Measurements from ENCODE around the gene SLC37A3.
A peak's percentile ranks its signal among the peaks of the same experiment; 100 is the strongest.
"Not testable (repeated sequence)": the region's sequence is repeated elsewhere in the genome, so short reads cannot be mapped to it uniquely, and the experiment has no call there.

Gene SLC37A3

GRCh38 chr7:140342727-140343514, 55.4 kb downstream of the SLC37A3 start:
- DNase-seq: peak; percentile 15

GRCh38 chr7:140338959-140339358, 59.4 kb downstream of the SLC37A3 start:
- DNase-seq: not testable (repeated sequence)

- DNase-seq: no peak
Measured at GRCh38 chr7:140334341-140335057, 63.8 kb downstream of the SLC37A3 start.

GRCh38 chr7:140333686-140334085, 64.6 kb downstream of the SLC37A3 start:
- no peak for DNase-seq

DNA sequence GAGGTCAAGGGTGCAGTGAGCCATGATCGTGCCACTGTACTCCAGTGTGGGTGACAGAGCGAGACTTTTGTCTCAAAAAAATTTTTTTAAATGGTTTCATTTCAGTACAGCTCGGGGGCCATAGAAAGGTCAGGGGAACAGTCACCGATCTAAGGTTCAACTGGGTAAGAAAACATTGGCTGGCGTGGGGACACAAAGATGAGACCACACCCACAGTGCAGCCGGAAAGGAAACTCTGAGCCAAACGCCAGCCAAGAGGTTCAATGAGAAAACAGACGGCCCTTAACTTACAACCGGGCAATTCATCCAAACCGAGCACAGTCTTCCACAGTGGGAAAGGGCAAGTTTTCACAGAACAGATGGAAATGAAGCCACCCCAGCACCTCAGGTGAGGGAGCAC, 65.1 kb downstream of the SLC37A3 start:
- no peak for DNase-seq

GRCh38 chr7:140330595-140330994, 67.7 kb downstream of the SLC37A3 start:
- DNase-seq: no peak

- DNase-seq: no peak
Measured at GRCh38 chr7:140330128-140330527, 68.2 kb downstream of the SLC37A3 start.

GRCh38 chr7:140327261-140327661, 71.1 kb downstream of the SLC37A3 start:
- no peak for DNase-seq

DNA sequence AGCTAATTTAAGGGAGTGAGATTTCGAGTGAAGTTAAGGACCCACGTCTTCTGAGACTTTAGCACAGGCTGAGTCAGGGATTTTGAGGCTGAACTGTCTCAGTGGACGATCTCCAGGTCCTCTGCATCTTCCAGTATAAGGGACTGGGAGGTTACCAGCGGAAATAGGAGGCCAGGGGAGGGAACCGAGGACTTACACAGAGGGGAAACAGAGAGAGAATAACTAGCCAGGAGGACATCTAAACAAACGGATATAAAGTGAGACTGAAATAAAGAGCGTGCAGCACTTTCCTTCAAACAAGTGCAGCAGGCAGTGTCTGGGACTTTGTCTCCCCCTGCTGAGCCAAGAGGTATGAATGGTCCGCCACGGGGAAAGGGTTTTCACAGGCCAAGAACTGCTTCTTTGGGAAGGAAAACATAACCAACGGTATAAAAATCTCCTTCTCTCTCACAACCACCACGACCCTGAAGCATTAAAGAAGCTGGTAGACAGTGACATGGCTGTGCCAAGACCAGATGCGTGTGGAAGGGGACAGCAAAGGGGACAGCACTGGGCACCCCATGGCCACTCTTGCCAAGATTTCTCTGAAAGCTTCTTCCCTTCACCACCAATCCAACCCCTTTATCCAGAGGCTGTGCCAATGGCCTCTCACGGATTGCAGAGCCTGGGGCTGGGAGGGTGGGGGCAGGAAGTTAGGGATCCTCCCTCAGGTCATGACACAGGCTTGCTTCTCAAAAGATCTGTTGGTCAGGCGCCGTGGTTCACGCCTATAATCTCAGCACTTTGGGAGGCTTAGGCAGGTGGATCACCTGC, 72.0 kb downstream of the SLC37A3 start:
- peak; percentile 17 for DNase-seq

DNA sequence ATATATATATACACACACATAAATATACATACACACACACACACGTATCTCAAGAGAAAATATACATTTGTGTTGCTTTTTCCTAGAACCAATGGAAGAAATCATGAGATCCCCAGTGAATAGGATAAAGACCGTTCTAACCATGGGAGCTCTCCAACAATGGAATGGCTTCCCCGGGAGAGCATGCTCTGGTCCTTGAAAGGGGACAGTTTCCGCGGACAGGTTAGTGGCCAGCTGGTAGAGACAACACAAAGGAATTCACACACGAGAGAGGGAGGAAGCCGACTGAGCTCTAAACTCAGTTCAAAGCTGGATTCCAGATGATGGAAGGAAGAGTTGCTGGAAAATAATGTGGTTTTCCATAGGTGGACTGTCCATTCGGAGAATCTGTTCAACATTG, 72.7 kb downstream of the SLC37A3 start:
- no peak for DNase-seq

DNA sequence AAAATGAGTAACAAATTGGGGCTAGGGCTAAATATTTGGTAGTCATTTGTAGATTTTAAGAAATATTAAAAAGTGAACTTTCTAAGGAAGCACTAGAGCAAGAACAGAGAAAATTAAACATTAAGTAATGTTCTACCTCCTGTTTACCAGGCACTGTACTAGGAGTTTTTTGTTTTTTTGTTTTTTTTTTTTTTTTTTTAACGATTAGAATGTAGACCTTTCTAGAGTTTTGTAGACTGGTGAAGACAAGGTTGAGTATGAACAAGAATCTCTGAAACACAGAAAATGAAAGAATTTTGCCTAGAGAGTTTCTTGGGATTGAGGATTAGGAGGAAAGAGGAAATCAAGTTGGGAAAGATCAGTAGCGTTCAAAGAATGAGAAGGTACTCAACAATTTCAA, 73.6 kb downstream of the SLC37A3 start:
- no peak for DNase-seq

GRCh38 chr7:140322759-140323158, 75.6 kb downstream of the SLC37A3 start:
- no peak for DNase-seq

GRCh38 chr7:140320078-140320477, 78.3 kb downstream of the SLC37A3 start:
- not testable (repeated sequence) for DNase-seq

GRCh38 chr7:140317999-140318398, 80.3 kb downstream of the SLC37A3 start:
- DNase-seq: no peak

DNA sequence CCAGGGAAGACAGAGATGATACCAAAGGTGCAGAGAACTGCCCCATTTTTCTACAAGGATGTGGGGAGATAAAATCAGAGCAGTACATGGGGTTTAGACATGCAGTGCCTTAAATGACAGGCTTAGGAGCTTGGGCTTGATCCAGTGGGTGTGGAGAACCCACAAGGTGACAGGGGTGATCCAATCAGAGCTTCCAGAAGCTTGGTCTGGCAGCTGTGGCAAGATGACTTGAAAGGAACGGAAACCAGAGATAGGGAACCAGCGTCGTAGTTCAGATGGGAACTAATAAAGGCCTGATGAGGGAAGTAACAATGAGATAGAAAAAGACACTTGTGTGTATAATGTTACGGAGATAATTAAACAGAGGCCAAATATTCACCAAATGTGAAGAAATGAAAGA, 80.7 kb downstream of the SLC37A3 start:
- DNase-seq: no peak

GRCh38 chr7:140316165-140316661, 82.1 kb downstream of the SLC37A3 start:
- DNase-seq: no peak

GRCh38 chr7:140315498-140316164, 82.7 kb downstream of the SLC37A3 start:
- DNase-seq: no peak

- DNase-seq: no peak
Measured at GRCh38 chr7:140314573-140315480, 83.5 kb downstream of the SLC37A3 start.

GRCh38 chr7:140312141-140312846, 86.0 kb downstream of the SLC37A3 start:
- no peak for DNase-seq

DNA sequence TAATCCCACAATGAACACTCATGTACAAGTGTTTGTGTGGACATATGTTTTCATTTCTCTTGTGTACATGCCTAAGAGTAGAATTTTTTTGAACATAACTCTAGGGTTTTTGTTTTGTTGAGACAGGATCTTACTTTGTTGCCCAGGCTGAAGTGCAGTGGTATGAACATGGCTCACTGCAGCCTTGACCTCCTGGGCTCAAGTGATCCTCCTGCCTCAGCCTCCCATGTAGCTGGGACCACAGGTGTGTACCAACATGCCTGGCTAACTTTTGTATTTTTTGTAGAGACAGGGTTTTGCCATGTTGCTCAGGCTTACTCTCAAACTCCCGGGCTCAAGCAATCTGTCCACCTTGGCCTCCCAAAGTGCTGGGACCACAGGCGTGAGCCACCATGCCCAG, 87.2 kb downstream of the SLC37A3 start:
- DNase-seq: not testable (repeated sequence)

All from COR-L47 (cell line).